Esophagus squamous epithelium (tissue), 5 donors: ENCODE measurements around the gene MOV10L1. TPM values are rescaled to one million over a fixed set of nuclear protein-coding genes. Genes with fewer than 3 reads are reported as not detected.

Experiments used
- DNase-seq: peaks from one replicate; lab custom pipeline; 2025; lab: John Stamatoyannopoulos, UW
- H3K27ac ChIP-seq, 4 donors: fragments of 200-600 bp; sonication (generic); one replicate each; pipeline ENCODE4 v1.5.1; 2016 to 2019; ENCODE audit warnings: mild to moderate bottlenecking in 1 of 4
- H3K27me3 ChIP-seq, 4 donors: fragments of 200-600 bp; sonication (generic); 1 replicate in 3 of 4; 2 replicates in 1 of 4; pipeline versions ENCODE4 v1.5.1 to v1.6.0; 2017 to 2021; ENCODE audit warnings: antibody characterized with exemption in 1 of 4
- H3K36me3 ChIP-seq, 3 donors: fragments of 200-600 bp; sonication (generic); one replicate each; pipeline ENCODE4 v1.5.1; 2016 to 2019
- H3K4me1 ChIP-seq, 3 donors: fragments of 200-600 bp; sonication (generic); one replicate each; pipeline ENCODE4 v1.5.1; 2017 to 2019
- H3K4me3 ChIP-seq, 4 donors: fragments of 200-600 bp; sonication (generic); 1 replicate in 3 of 4; 2 replicates in 1 of 4; pipeline ENCODE4 v1.5.1; 2016 to 2019; ENCODE audit warnings: mild to moderate bottlenecking in 2 of 4, moderate library complexity in 1 of 4
- H3K9me3 ChIP-seq, 3 donors: fragments of 200-600 bp; sonication (generic); one replicate each; pipeline ENCODE4 v1.5.1; 2016 to 2019
- CTCF ChIP-seq, 6 experiments: fragments of 450-650 bp in 4 of 6; fragments of 200-600 bp in 2 of 6; sonication (generic) in 2 of 6; IDR thresholded peaks; one replicate each; pipeline ENCODE4 v1.5.1; 2016 to 2019; ENCODE audit warnings: antibody characterized with exemption in 6 of 6, mild to moderate bottlenecking in 4 of 6, moderate library complexity in 4 of 6
- POLR2A ChIP-seq, 4 donors: fragments of 450-650 bp; IDR thresholded peaks; one replicate each; pipeline ENCODE4 v1.6.1; 2017; ENCODE audit warnings: antibody characterized with exemption in 4 of 4, mild to moderate bottlenecking in 4 of 4, moderate library complexity in 3 of 4
- WGBS, 2 donors: methylation state at CpG; one replicate each; pipeline ENCODE4 v1.1.5; 2018; 5-methylcytosine and 5-hydroxymethylcytosine counted together
- intact Hi-C: fragments of 100-400 bp; cut with DNase I; formaldehyde crosslinking; loops from one replicate; pipeline ENCODE4 v1.15.0; 2022
- total RNA-seq, 4 donors: library from RNA; depleted of rRNA; stranded (reverse); fragments of >200 nt; gene quantifications; one replicate each; pipeline ENCODE4 v1.1.0, GENCODE V29; 2016
- donor health status: DM: yes; HTN: yes; CAD: no.

The MOV10L1 gene
- total RNA-seq, 4 donors from 2014 or later = 0.06 to 0.57 (median 0.13) TPM; not detected in 1

GRCh38 chr22:50190182-50190940 is 100.6 kb downstream of the MOV10L1 start:
- peak in 2 of 4 donors; percentile 12 to 69 for TF ChIP-seq POLR2A (IDR thresholded peaks at IDR 0.05)
- peak in 5 of 6 experiments; percentile 26 to 57 (median 44) for TF ChIP-seq CTCF (IDR thresholded peaks at IDR 0.05)
- peak overlapping the region; percentile 83 to 95 (median 90) for H3K27ac ChIP-seq
- H3K36me3 ChIP-seq = peaks cover 3 to 34% (median 17%) of the 10 kb centered on the region in 3 donors
- H3K27me3 ChIP-seq = no peaks in the 10 kb centered on the region
- 8 to 20% methylated on average over 2 of the region's 43 CpGs for WGBS, 2 donors
- H3K9me3 ChIP-seq = no peaks in the 10 kb centered on the region
- intact Hi-C loops = no loop called here
- peaks cover 49 to 76% (median 51%) of the 10 kb centered on the region in 3 donors for H3K4me1 ChIP-seq
- H3K4me3 ChIP-seq = peak overlapping the region; percentile 20 to 69 (median 48)
- peak; percentile 81 for DNase-seq

- peak; percentile 56 for DNase-seq
- intact Hi-C loops = no loop called here
These were observed 101.3 kb downstream of the MOV10L1 start for GRCh38 chr22:50190941-50191741.

GRCh38 chr22:50192436-50193204 is 102.8 kb downstream of the MOV10L1 start:
- Histone ChIP-seq H3K9me3 (no peaks in the 10 kb centered on the region), H3K4me1 (peaks cover 33 to 59% (median 41%) of the 10 kb centered on the region in 3 donors), H3K27me3 (no peaks in the 10 kb centered on the region), H3K27ac (peak overlapping the region; percentile 62 to 95 (median 87)), H3K36me3 (peaks cover 3 to 57% (median 22%) of the 10 kb centered on the region in 3 donors), H3K4me3 (peak overlapping the region in 1 of 4 donors; percentile 69)
- TF ChIP-seq CTCF (IDR thresholded peaks at IDR 0.05) = no peak
- TF ChIP-seq POLR2A (IDR thresholded peaks at IDR 0.05) = peak in 1 of 4 donors; percentile 6
- WGBS, 2 donors = 49% methylated on average over 3 of the region's 25 CpGs; no CpG with 5 or more reads in 1 of the 2 donors
- intact Hi-C loops = no loop called here
- DNase-seq = no peak

More at GRCh38 chr22:50190941-50191741, 101.3 kb downstream of the MOV10L1 start:
- TF ChIP-seq CTCF (IDR thresholded peaks at IDR 0.05) (no peak), POLR2A (IDR thresholded peaks at IDR 0.05) (peak in 1 of 4 donors; percentile 51)
- Histone ChIP-seq H3K27me3 (no peaks in the 10 kb centered on the region), H3K27ac (peak overlapping the region; percentile 83 to 95 (median 90)), H3K4me3 (peak overlapping the region; percentile 20 to 69 (median 48)), H3K36me3 (peaks cover 3 to 42% (median 17%) of the 10 kb centered on the region in 3 donors), H3K9me3 (no peaks in the 10 kb centered on the region), H3K4me1 (peaks cover 47 to 73% (median 50%) of the 10 kb centered on the region in 3 donors)
- WGBS, 2 donors = 57% methylated on average over 12 to 14 of the region's 18 CpGs

- WGBS, 2 donors = no CpG with 5 or more reads among the region's 8 CpGs
- no peak for TF ChIP-seq CTCF (IDR thresholded peaks at IDR 0.05)
- TF ChIP-seq POLR2A (IDR thresholded peaks at IDR 0.05) = no peak
- no peak overlapping the region for H3K4me3 ChIP-seq
- no peak overlapping the region for H3K27ac ChIP-seq
- DNase-seq = no peak
- peaks cover 33 to 48% (median 41%) of the 10 kb centered on the region in 3 donors for H3K4me1 ChIP-seq
- no peaks in the 10 kb centered on the region for H3K27me3 ChIP-seq
- H3K36me3 ChIP-seq = peaks cover 11 to 60% (median 21%) of the 10 kb centered on the region in 3 donors
- H3K9me3 ChIP-seq = no peaks in the 10 kb centered on the region
- intact Hi-C loops = no loop called here
These were observed 103.8 kb downstream of the MOV10L1 start for GRCh38 chr22:50193621-50194020.
